PC-3 (cell line): ENCODE measurements around the gene PTPRR. TPM values are rescaled to one million over a fixed set of nuclear protein-coding genes. Genes with fewer than 3 reads are reported as not detected.

Source experiments
- ATAC-seq: fragments of 200-7000 bp; cut with Tn5 transposase; 2 replicates; pipeline ENCODE4 v1.9.1; 2020; ENCODE audit warnings: mild to moderate bottlenecking, moderate library complexity
- BruUV-seq: library from RNA; stranded (reverse); fragments of 400-500 nt; replicated peaks from 2 replicates; lab custom pipeline; 2021; lab: Mats Ljungman, UMichigan
- CTCF ChIA-PET: fragments of 300-600 bp; sonication (Branson Sonifier 250); formaldehyde crosslinking; loops from one replicate; lab custom pipeline; 2022; ENCODE audit warnings: antibody characterized with exemption; lab: Charles Lee
- POLR2A ChIA-PET: fragments of 300-600 bp; sonication (Branson Sonifier 250); formaldehyde crosslinking; loops from one replicate; lab custom pipeline; 2022; ENCODE audit warnings: antibody characterized with exemption; ENCODE audit not compliant: unreplicated experiment; lab: Charles Lee
- DNase-seq: peaks from one replicate; pipeline ENCODE4 v3.0.0-alpha.2; 2015
- H2AFZ ChIP-seq: fragments of 300-600 bp; sonication (generic); 2 replicates; pipeline ENCODE4 v1.6.0; 2016; ENCODE audit warnings: antibody characterized with exemption, low read length
- H3F3A ChIP-seq: fragments of 300-600 bp; sonication (generic); one replicate; pipeline ENCODE4 v1.6.0; 2017; ENCODE audit warnings: antibody characterized with exemption, low read length, control low read depth, mild to moderate bottlenecking; ENCODE audit not compliant: unreplicated experiment
- H3K27ac ChIP-seq: fragments of 300-600 bp; sonication (generic); 2 replicates; pipeline ENCODE4 v1.5.1; 2016; ENCODE audit warnings: mild to moderate bottlenecking, low read length
- H3K27me3 ChIP-seq: fragments of 300-600 bp; sonication (generic); 2 replicates; pipeline ENCODE4 v1.6.1; 2016; ENCODE audit warnings: low read length, mixed read lengths
- H3K36me3 ChIP-seq: fragments of 300-600 bp; sonication (generic); 2 replicates; pipeline ENCODE4 v1.6.1; 2016; ENCODE audit warnings: low read depth, mixed run types, low read length, mixed read lengths
- H3K4me1 ChIP-seq: fragments of 300-600 bp; sonication (generic); 2 replicates; pipeline ENCODE4 v1.5.1; 2016; ENCODE audit warnings: low read length; ENCODE audit not compliant: insufficient read depth
- H3K4me2 ChIP-seq: fragments of 300-600 bp; sonication (generic); 2 replicates; pipeline ENCODE4 v1.6.0; 2016; ENCODE audit warnings: low read length
- H3K4me3 ChIP-seq: fragments of 300-600 bp; sonication (generic); 2 replicates; pipeline ENCODE4 v1.5.1; 2016; ENCODE audit warnings: mild to moderate bottlenecking, low read length, mixed read lengths
- H3K79me2 ChIP-seq: fragments of 300-600 bp; sonication (generic); 2 replicates; pipeline ENCODE4 v1.6.1; 2017; ENCODE audit warnings: low read length, mixed read lengths
- H3K9ac ChIP-seq: fragments of 300-600 bp; sonication (generic); 2 replicates; pipeline ENCODE4 v1.6.0; 2016; ENCODE audit warnings: mild to moderate bottlenecking, low read length
- H3K9me2 ChIP-seq: fragments of 300-600 bp; sonication (generic); replicated peaks from 2 replicates; pipeline ENCODE4 v1.6.1; 2016; ENCODE audit warnings: mixed run types, low read length, mixed read lengths
- H3K9me3 ChIP-seq: fragments of 300-600 bp; sonication (generic); 2 replicates; pipeline ENCODE4 v1.6.1; 2016; ENCODE audit warnings: low read length, mixed read lengths
- H4K20me1 ChIP-seq: fragments of 300-600 bp; sonication (generic); 2 replicates; pipeline ENCODE4 v1.6.1; 2016; ENCODE audit warnings: low read length, mixed read lengths
- CTCF ChIP-seq: fragments of 300-600 bp; sonication (generic); conservative IDR thresholded peaks from 2 replicates; pipeline ENCODE4 v1.5.1; 2017; ENCODE audit warnings: antibody characterized with exemption, low read depth, mild to moderate bottlenecking, low read length
- EZH2 ChIP-seq: fragments of 300-600 bp; sonication (generic); IDR thresholded peaks from one replicate; pipeline ENCODE4 v1.6.1; 2017; ENCODE audit warnings: antibody characterized with exemption, mild to moderate bottlenecking, low read length; ENCODE audit not compliant: unreplicated experiment
- EZH2phosphoT487 ChIP-seq: fragments of 300-600 bp; sonication (generic); IDR thresholded peaks from 2 replicates; pipeline ENCODE4 v1.6.1; 2018; ENCODE audit warnings: mild to moderate bottlenecking, antibody characterized with exemption, low read length, borderline replicate concordance
- intact Hi-C: fragments of 100-400 bp; cut with micrococcal nuclease; formaldehyde crosslinking; loops from 2 replicates; pipeline ENCODE4 v1.9.0; 2023
- total RNA-seq: library from RNA; depleted of rRNA; stranded (reverse); fragments of >200 nt; gene quantifications from 2 replicates; pipeline ENCODE4 v1.2.3, GENCODE V29; 2014

PTPRR gene
- total RNA-seq, 1 experiment from 2014 or later, result 3.1 TPM

GRCh38 chr12:70936203-70936813 lies 15.8 kb upstream of the PTPRR start:
- H4K20me1 ChIP-seq, result no peaks in the 10 kb centered on the region
- H3K4me2 ChIP-seq, result no peak overlapping the region
- no peaks in the 10 kb centered on the region for H3K4me1 ChIP-seq
- CTCF ChIA-PET, result no interaction called here
- no peaks in the 10 kb centered on the region for H3K79me2 ChIP-seq
- BruUV-seq, result no TSS peak
- H3K9me3 ChIP-seq, result no peaks in the 10 kb centered on the region
- intact Hi-C loops, result no loop called here
- no peak overlapping the region for H3K4me3 ChIP-seq
- H3K27ac ChIP-seq, result no peak overlapping the region
- no peaks in the 10 kb centered on the region for H3K9me2 ChIP-seq
- peaks cover 60% of the 10 kb centered on the region for H3K27me3 ChIP-seq
- POLR2A ChIA-PET, result no interaction called here
- H3K9ac ChIP-seq, result no peak overlapping the region
- no peaks in the 10 kb centered on the region for H3K36me3 ChIP-seq
- TF ChIP-seq EZH2phosphoT487 (no peak), CTCF (no peak)
- no peak overlapping the region for H2AFZ ChIP-seq
- ATAC-seq (no peak), DNase-seq (no peak)
- no peaks in the 10 kb centered on the region for H3F3A ChIP-seq

- ChIA-PET CTCF (no interaction called here), POLR2A (no interaction called here)
- Histone ChIP-seq H4K20me1 (no peaks in the 10 kb centered on the region), H3K4me3 (no peak overlapping the region), H2AFZ (no peak overlapping the region), H3K27me3 (peaks cover 28% of the 10 kb centered on the region), H3K27ac (no peak overlapping the region), H3K9ac (no peak overlapping the region), H3F3A (no peaks in the 10 kb centered on the region), H3K4me1 (no peaks in the 10 kb centered on the region), H3K79me2 (no peaks in the 10 kb centered on the region), H3K4me2 (no peak overlapping the region), H3K9me2 (no peaks in the 10 kb centered on the region), H3K36me3 (no peaks in the 10 kb centered on the region), H3K9me3 (no peaks in the 10 kb centered on the region)
- TF ChIP-seq EZH2phosphoT487, result no peak
- TF ChIP-seq EZH2, result no peak
- no peak for TF ChIP-seq CTCF
- ATAC-seq (no peak), DNase-seq (no peak)
- no TSS peak for BruUV-seq
- intact Hi-C loops, result no loop called here
Measured at GRCh38 chr12:70933133-70933532, 12.6 kb upstream of the PTPRR start.

GRCh38 chr12:70929029-70929428 lies 8.5 kb upstream of the PTPRR start:
- CTCF ChIA-PET, result no interaction called here
- no peak for DNase-seq
- no peaks in the 10 kb centered on the region for H3K36me3 ChIP-seq
- ATAC-seq, result no peak
- H3F3A ChIP-seq, result no peaks in the 10 kb centered on the region
- TF ChIP-seq CTCF, result no peak
- no peak overlapping the region for H3K27ac ChIP-seq
- no peak overlapping the region for H2AFZ ChIP-seq
- H3K4me1 ChIP-seq, result no peaks in the 10 kb centered on the region
- intact Hi-C loops, result no loop called here
- no peaks in the 10 kb centered on the region for H3K9me3 ChIP-seq
- H3K9me2 ChIP-seq, result no peaks in the 10 kb centered on the region
- no peak overlapping the region for H3K4me2 ChIP-seq
- H3K4me3 ChIP-seq, result no peak overlapping the region
- H3K79me2 ChIP-seq, result no peaks in the 10 kb centered on the region
- no peak overlapping the region for H3K9ac ChIP-seq
- H4K20me1 ChIP-seq, result no peaks in the 10 kb centered on the region
- no TSS peak for BruUV-seq
- POLR2A ChIA-PET, result no interaction called here
- H3K27me3 ChIP-seq, result no peaks in the 10 kb centered on the region
